T1000 (cell line): ENCODE results near the gene CFAP99.

Experiments
- DNase-seq: peaks from one replicate; lab custom pipeline; 2025; ENCODE audit warnings: mixed read lengths; lab: John Stamatoyannopoulos, UW

The CFAP99 gene

DNA sequence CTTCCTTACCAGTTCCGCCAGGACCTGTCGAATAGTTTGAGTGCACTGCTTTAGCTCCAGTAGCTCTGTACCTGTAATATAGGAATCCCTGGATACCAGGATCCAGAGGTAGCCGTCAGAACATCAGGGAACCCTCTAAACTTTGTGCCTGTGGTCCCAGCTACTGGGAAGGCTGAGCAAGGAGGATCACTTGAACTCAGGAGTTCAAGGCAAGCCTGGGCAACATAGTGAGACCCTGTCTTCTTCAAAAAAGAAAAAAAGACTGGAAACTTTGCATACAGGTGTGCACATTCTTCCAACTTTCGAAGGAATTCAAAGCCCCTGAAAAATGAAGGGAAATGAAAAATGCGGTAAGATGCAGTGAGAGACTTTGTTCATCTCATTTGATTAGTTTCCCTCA is 85.1 kb downstream of the CFAP99 start:
- no peak for DNase-seq

DNA sequence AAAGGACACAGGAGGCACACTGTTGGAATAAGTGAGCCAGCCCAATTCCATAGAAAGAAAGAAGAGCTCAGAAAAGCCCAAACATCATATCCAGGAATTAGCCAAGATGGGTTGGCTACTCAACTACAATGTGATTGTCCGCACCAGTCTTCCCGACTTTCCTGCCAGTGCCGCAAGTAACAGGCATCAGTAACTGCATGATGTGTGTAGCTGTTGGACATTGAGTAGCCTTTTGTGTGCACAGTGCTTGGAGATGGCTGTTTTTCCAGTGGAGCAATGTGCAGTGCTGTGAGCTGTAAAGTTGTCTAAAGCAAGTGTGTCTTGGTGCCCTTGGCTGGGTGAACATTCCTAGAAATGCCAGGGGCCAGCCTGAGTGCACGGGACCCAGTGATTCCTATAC is 88.5 kb downstream of the CFAP99 start:
- DNase-seq: no peak

DNA sequence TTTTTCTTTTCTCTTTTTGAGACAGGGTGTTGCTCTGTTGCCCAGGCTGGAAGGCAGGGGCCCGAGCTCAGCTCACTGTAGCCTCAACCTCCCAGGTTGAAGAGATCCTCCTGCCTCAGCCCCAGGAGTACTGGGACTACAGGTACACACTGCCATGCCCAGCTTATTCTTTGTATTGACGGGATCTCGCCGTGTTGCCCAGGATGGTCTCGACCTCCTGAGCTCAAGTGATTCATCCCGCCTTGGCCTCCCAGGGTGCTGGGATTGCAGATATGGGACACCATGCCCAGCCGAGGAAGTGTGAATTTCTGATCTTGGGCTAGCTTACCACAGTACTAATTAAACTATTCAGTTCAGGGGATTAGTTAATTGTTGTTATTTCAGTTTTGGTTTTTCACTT is 89.1 kb downstream of the CFAP99 start:
- no peak for DNase-seq

GRCh38 chr4:2510351-2511259 is 91.8 kb downstream of the CFAP99 start:
- DNase-seq: no peak

- no peak for DNase-seq
These were observed 92.9 kb downstream of the CFAP99 start for GRCh38 chr4:2511645-2512131.
